ENCODE results near the gene NAA38.
"Not testable (repeated sequence)": the region's sequence is repeated elsewhere in the genome, so short reads cannot be mapped to it uniquely, and the experiment has no call there.

NAA38 gene

GRCh38 chr17:7814969-7815368 lies 42.4 kb downstream of the NAA38 start:
- Mint-ChIP-seq H3K27me3 (peaks cover 8% of the 10 kb centered on the region), H3K4me1 (no peaks in the 10 kb centered on the region), H3K27ac (ENCODE audit: low read depth) (no peak overlapping the region), H3K9me3 (no peaks in the 10 kb centered on the region), H3K4me3 (no peak overlapping the region), H3K36me3 (ENCODE audit: insufficient read depth) (no peaks in the 10 kb centered on the region)
- DNase-seq (ENCODE audit: low spot score in 2 of 2) (no peak), ATAC-seq (replicated peaks; ENCODE audit: extremely low read depth, poor library complexity, severe bottlenecking) (no peak)

DNA sequence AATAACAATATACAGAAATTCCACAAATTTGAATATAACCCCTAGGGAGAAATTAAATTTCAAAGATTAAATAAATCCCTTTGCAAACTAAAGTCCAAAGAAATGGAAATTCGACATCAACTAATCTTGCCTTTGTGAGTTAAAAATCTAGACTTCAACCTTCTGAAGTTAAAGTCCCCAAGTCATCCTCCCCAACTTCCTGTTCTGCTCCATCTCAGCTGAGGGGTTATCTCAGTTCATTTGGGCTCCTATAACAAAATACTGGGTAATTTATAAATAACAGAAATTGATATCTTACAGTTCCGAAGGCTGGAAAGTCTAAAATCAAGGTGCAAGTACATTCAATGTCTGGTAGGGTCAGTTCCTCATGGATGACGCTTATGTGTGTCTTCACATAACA lies 46.1 kb downstream of the NAA38 start:
- no peak for DNase-seq (ENCODE audit: low spot score in 2 of 2)
- Mint-ChIP-seq H3K27ac (ENCODE audit: low read depth) (no peak overlapping the region), H3K9me3 (no peaks in the 10 kb centered on the region)

GRCh38 chr17:7809791-7810343 lies 47.5 kb downstream of the NAA38 start:
- not testable (repeated sequence) for DNase-seq (ENCODE audit: low spot score in 2 of 2); H3K36me3 Mint-ChIP-seq (ENCODE audit: insufficient read depth); H3K27ac Mint-ChIP-seq (ENCODE audit: low read depth); H3K4me3 Mint-ChIP-seq; H3K4me1 Mint-ChIP-seq; ATAC-seq (replicated peaks; ENCODE audit: extremely low read depth, poor library complexity, severe bottlenecking); H3K9me3 Mint-ChIP-seq
- H3K27me3 Mint-ChIP-seq: peaks cover 56% of the 10 kb centered on the region

More for the DNA sequence above, 46.1 kb downstream of the NAA38 start:
- ATAC-seq (replicated peaks; ENCODE audit: extremely low read depth, poor library complexity, severe bottlenecking): no peak
- Mint-ChIP-seq H3K27me3 (peaks cover 43% of the 10 kb centered on the region), H3K36me3 (ENCODE audit: insufficient read depth) (no peaks in the 10 kb centered on the region), H3K4me3 (no peak overlapping the region), H3K4me1 (no peaks in the 10 kb centered on the region)

GRCh38 chr17:7809086-7809790 lies 48.1 kb downstream of the NAA38 start:
- no peak for DNase-seq (ENCODE audit: low spot score in 2 of 2)
- Mint-ChIP-seq H3K9me3 (no peaks in the 10 kb centered on the region), H3K36me3 (ENCODE audit: insufficient read depth) (no peaks in the 10 kb centered on the region), H3K27me3 (peaks cover 63% of the 10 kb centered on the region), H3K27ac (ENCODE audit: low read depth) (no peak overlapping the region), H3K4me3 (no peak overlapping the region), H3K4me1 (no peaks in the 10 kb centered on the region)
- ATAC-seq (replicated peaks; ENCODE audit: extremely low read depth, poor library complexity, severe bottlenecking): no peak

DNA sequence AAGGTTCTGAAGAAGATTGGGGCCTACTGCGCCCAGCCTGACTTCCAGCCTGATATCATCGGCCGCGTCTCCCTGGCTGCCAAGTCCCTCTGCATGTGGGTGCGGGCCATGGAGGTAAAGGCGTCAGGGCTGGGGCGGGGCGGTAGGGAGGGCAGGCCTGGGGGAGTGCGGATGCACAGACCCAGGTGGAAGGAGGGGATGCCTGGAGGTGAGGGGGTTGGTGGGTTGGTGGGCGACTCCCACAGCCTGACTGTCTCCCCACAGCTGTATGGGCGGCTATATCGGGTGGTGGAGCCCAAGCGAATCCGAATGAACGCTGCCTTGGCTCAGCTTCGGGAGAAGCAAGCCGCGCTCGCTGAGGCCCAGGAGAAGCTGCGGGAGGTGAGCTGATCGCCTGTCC lies 50.2 kb downstream of the NAA38 start:
- no peak overlapping the region for H3K27ac Mint-ChIP-seq (ENCODE audit: low read depth)
- DNase-seq (ENCODE audit: low spot score in 2 of 2) (no peak), ATAC-seq (replicated peaks; ENCODE audit: extremely low read depth, poor library complexity, severe bottlenecking) (no peak)
- no peaks in the 10 kb centered on the region for H3K36me3 Mint-ChIP-seq (ENCODE audit: insufficient read depth)
- H3K9me3 Mint-ChIP-seq: no peaks in the 10 kb centered on the region
- peaks cover 83% of the 10 kb centered on the region for H3K27me3 Mint-ChIP-seq
- H3K4me3 Mint-ChIP-seq: no peak overlapping the region
- no peaks in the 10 kb centered on the region for H3K4me1 Mint-ChIP-seq
